Liver (tissue), 9 donors: ENCODE measurements around the gene FBXO48. TPM values are rescaled to one million over a fixed set of nuclear protein-coding genes. Genes with fewer than 3 reads are reported as not detected.

ENCODE experiments used
- DNase-seq: peaks from one replicate; pipeline ENCODE4 v3.0.0-alpha.2; 2017; ENCODE audit warnings: low spot score
- H3K27ac ChIP-seq, 2 donors: one replicate each; pipeline ENCODE4 v1.7.0; 2013; ENCODE audit warnings: inconsistent platforms in 2 of 2, low read length in 2 of 2, control low read depth in 1 of 2, low read depth in 1 of 2, mild to moderate bottlenecking in 1 of 2
- H3K27me3 ChIP-seq, 4 donors: one replicate each; pipeline versions ENCODE4 v1.6.1 to v1.7.0; 2013; ENCODE audit warnings: low read length in 3 of 4, inconsistent platforms in 1 of 4, mild to moderate bottlenecking in 1 of 4, moderate library complexity in 1 of 4; ENCODE audit not compliant: control insufficient read depth in 4 of 4, insufficient read depth in 4 of 4
- H3K36me3 ChIP-seq, 4 donors: one replicate each; pipeline versions ENCODE4 v1.6.1 to v1.7.0; 2013; ENCODE audit warnings: low read length in 3 of 4, mild to moderate bottlenecking in 3 of 4, low read depth in 1 of 4, moderate library complexity in 1 of 4; ENCODE audit not compliant: control insufficient read depth in 4 of 4, insufficient read depth in 3 of 4
- H3K4me1 ChIP-seq, 4 donors: one replicate each; pipeline versions ENCODE4 v1.6.1 to v1.7.0; 2013; ENCODE audit warnings: low read length in 3 of 4, mild to moderate bottlenecking in 3 of 4, moderate library complexity in 1 of 4; ENCODE audit not compliant: control insufficient read depth in 4 of 4, insufficient read depth in 4 of 4
- H3K4me3 ChIP-seq, 3 donors: one replicate each; pipeline versions ENCODE4 v1.6.1 to v1.7.0; 2013; ENCODE audit warnings: low read length in 3 of 3, control low read depth in 1 of 3, low read depth in 1 of 3, mild to moderate bottlenecking in 1 of 3
- H3K9ac ChIP-seq, 2 donors: one replicate each; pipeline ENCODE4 v1.7.0; 2013; ENCODE audit warnings: low read length in 2 of 2, mild to moderate bottlenecking in 2 of 2, moderate library complexity in 2 of 2, control low read depth in 1 of 2, low read depth in 1 of 2
- H3K9me3 ChIP-seq, 4 donors: one replicate each; pipeline versions ENCODE4 v1.6.1 to v1.7.0; 2013; ENCODE audit warnings: low read length in 3 of 4; ENCODE audit not compliant: control insufficient read depth in 4 of 4
- ATF3 ChIP-seq: IDR thresholded peaks from 2 replicates; pipeline ENCODE4 v1.6.1; 2016; ENCODE audit warnings: antibody characterized with exemption
- EGR1 ChIP-seq, 2 donors: IDR thresholded peaks; 2 replicates each; pipeline ENCODE4 v1.6.1; 2016 to 2018; ENCODE audit warnings: antibody characterized with exemption in 2 of 2, low read depth in 2 of 2
- FOXA1 ChIP-seq: IDR thresholded peaks from 2 replicates; pipeline ENCODE4 v1.6.1; 2016; ENCODE audit warnings: antibody characterized with exemption
- GABPA ChIP-seq, 2 donors: IDR thresholded peaks in 1 of 2; conservative IDR thresholded peaks in 1 of 2; 2 replicates each; pipeline ENCODE4 v1.6.1; 2016; ENCODE audit warnings: antibody characterized with exemption in 2 of 2, mild to moderate bottlenecking in 1 of 2, moderate library complexity in 1 of 2
- HNF4G ChIP-seq: IDR thresholded peaks from 2 replicates; pipeline ENCODE4 v1.6.1; 2016; ENCODE audit warnings: antibody characterized with exemption
- MAX ChIP-seq: IDR thresholded peaks from 2 replicates; pipeline ENCODE4 v1.6.1; 2016; ENCODE audit warnings: antibody characterized with exemption
- NR2F2 ChIP-seq: IDR thresholded peaks from 2 replicates; pipeline ENCODE4 v1.6.1; 2016; ENCODE audit warnings: antibody characterized with exemption
- RAD21 ChIP-seq, 2 donors: IDR thresholded peaks; 2 replicates each; pipeline ENCODE4 v1.6.1; 2016; ENCODE audit warnings: antibody characterized with exemption in 2 of 2, mild to moderate bottlenecking in 2 of 2
- TAF1 ChIP-seq: conservative IDR thresholded peaks from 2 replicates; pipeline ENCODE4 v1.6.1; 2016; ENCODE audit warnings: antibody characterized with exemption, mild to moderate bottlenecking
- YY1 ChIP-seq: IDR thresholded peaks from 2 replicates; pipeline ENCODE4 v1.6.1; 2016; ENCODE audit warnings: antibody characterized with exemption, mild to moderate bottlenecking
- ZBTB33 ChIP-seq: IDR thresholded peaks from 2 replicates; pipeline ENCODE4 v1.6.1; 2016; ENCODE audit warnings: antibody characterized with exemption
- WGBS: extraction: QIAGEN DNeasy Blood & Tissue Kit; methylation state at CpG from one replicate; pipeline ENCODE4 v1.1.7; 2013; 5-methylcytosine and 5-hydroxymethylcytosine counted together
- polyA plus RNA-seq, 2 donors: library from polyadenylated mRNA; stranded (reverse) in 1 of 2; unstranded in 1 of 2; fragments of 200-250 nt in 1 of 2; fragments of >200 nt in 1 of 2; fragmentation: Nextera tagmentation in 1 of 2; extraction: Ambion mirVana in 1 of 2; gene quantifications; one replicate each; pipeline versions ENCODE4 v1.2.1 to v1.2.3, GENCODE V29; 2013 to 2015
- total RNA-seq, 2 donors: library from RNA; depleted of rRNA; stranded (reverse); fragments of >200 nt; gene quantifications; one replicate each; pipeline ENCODE4 v1.2.3, GENCODE V29; 2014
- TF ChIP-seq, protein P1 (sequence below): fragments of 150-350 bp; IDR thresholded peaks from 2 replicates; pipeline ENCODE4 v1.5.1; 2017; ENCODE audit warnings: improper control_type of control experiment, low read depth, low read length; ENCODE audit not compliant: missing input control
- TF ChIP-seq, protein P2 (sequence below): IDR thresholded peaks from 2 replicates; pipeline ENCODE4 v1.6.1; 2016; ENCODE audit warnings: antibody characterized with exemption, mild to moderate bottlenecking
- donor health status: healthy.
- donor health status: healthy.
- donor health status: healthy.
- donor health status: healthy.
- donor health status: healthy.

The FBXO48 gene
- total and polyA plus RNA-seq, 4 donors: 0.45 to 1.0 (median 0.75) TPM

DNA sequence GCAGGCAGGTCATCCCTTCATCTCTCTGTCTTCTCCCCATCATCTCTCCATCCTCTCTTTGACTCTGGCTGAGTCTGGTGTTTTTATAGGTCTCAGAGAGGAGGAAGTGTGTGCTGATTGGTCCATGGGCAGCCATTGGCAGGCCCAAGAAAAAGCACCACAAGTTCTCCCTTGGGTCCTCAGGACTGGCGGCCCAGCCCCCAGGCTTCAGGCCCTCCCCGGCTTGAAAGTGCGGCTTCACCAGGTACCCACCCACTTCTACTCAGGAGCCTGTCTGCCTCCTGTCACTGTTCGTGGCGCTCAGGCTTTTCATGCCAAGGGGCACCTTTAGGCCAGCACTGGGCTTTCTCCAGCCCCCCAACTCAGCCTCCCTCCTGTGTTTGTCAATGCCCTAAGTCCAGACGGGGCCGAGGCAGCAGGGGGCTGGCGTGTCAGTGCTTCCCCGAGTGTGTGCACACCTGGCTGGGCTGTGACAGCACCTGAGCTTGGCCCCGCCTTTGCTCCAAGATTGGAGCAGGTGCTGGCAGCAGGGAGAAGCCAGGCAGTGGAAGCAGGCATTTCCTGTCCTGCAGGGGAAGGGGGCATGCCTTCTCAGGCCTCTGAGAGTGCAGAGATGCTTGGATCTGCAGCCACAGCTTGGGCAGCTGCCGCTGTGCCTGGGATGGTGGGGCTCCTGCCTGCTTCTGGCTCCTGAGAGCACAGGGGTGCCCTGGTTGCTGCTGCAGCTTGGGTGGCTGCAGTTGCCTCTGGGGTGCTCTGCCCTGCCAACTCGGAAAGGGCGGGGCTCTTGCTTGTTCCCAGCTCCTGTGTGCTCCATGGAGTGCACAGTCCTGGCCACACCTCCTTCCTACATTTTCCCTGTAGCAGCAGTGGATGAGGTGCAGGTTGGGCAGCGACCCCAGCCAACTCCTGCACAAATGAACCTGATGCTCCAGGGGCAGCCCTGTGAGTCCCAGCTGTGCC, 34.1 kb downstream of the FBXO48 start:
- 79% methylated on average over 14 of the region's 14 CpGs for WGBS
- no peak for DNase-seq

More for the DNA sequence above, 34.1 kb downstream of the FBXO48 start:
- no peaks in the 10 kb centered on the region for H3K27me3 ChIP-seq
- H3K4me3 ChIP-seq: no peak overlapping the region
- H3K4me1 ChIP-seq: peaks cover 7 to 33% (median 14%) of the 10 kb centered on the region in 4 donors
- H3K9ac ChIP-seq: no peak overlapping the region
- TF ChIP-seq ATF3 (no peak), GABPA (IDR thresholded peaks at IDR 0.05 in 1 of 2, conservative IDR thresholded peaks at IDR 0.05 in 1 of 2) (no peak), FOXA1 (no peak), HNF4G (no peak), NR2F2 (no peak), TAF1 (no peak), EGR1 (IDR thresholded peaks at IDR 0.05; ENCODE audit: low read depth in 2 of 2) (no peak), MAX (no peak), ZBTB33 (no peak), YY1 (no peak), RAD21 (IDR thresholded peaks at IDR 0.05) (no peak)
- TF ChIP-seq, protein P1, sequence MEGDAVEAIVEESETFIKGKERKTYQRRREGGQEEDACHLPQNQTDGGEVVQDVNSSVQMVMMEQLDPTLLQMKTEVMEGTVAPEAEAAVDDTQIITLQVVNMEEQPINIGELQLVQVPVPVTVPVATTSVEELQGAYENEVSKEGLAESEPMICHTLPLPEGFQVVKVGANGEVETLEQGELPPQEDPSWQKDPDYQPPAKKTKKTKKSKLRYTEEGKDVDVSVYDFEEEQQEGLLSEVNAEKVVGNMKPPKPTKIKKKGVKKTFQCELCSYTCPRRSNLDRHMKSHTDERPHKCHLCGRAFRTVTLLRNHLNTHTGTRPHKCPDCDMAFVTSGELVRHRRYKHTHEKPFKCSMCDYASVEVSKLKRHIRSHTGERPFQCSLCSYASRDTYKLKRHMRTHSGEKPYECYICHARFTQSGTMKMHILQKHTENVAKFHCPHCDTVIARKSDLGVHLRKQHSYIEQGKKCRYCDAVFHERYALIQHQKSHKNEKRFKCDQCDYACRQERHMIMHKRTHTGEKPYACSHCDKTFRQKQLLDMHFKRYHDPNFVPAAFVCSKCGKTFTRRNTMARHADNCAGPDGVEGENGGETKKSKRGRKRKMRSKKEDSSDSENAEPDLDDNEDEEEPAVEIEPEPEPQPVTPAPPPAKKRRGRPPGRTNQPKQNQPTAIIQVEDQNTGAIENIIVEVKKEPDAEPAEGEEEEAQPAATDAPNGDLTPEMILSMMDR: no peak
- TF ChIP-seq, protein P2, sequence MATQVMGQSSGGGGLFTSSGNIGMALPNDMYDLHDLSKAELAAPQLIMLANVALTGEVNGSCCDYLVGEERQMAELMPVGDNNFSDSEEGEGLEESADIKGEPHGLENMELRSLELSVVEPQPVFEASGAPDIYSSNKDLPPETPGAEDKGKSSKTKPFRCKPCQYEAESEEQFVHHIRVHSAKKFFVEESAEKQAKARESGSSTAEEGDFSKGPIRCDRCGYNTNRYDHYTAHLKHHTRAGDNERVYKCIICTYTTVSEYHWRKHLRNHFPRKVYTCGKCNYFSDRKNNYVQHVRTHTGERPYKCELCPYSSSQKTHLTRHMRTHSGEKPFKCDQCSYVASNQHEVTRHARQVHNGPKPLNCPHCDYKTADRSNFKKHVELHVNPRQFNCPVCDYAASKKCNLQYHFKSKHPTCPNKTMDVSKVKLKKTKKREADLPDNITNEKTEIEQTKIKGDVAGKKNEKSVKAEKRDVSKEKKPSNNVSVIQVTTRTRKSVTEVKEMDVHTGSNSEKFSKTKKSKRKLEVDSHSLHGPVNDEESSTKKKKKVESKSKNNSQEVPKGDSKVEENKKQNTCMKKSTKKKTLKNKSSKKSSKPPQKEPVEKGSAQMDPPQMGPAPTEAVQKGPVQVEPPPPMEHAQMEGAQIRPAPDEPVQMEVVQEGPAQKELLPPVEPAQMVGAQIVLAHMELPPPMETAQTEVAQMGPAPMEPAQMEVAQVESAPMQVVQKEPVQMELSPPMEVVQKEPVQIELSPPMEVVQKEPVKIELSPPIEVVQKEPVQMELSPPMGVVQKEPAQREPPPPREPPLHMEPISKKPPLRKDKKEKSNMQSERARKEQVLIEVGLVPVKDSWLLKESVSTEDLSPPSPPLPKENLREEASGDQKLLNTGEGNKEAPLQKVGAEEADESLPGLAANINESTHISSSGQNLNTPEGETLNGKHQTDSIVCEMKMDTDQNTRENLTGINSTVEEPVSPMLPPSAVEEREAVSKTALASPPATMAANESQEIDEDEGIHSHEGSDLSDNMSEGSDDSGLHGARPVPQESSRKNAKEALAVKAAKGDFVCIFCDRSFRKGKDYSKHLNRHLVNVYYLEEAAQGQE: no peak
- no peak overlapping the region for H3K27ac ChIP-seq
- no peaks in the 10 kb centered on the region for H3K36me3 ChIP-seq
- no peaks in the 10 kb centered on the region for H3K9me3 ChIP-seq
